LNCaP clone FGC (cell line): ENCODE results near the gene UBE2G1.

ENCODE experiments used
- DNase-seq: peaks from one replicate; pipeline ENCODE4 v3.0.0-alpha.2; 2011; ENCODE audit warnings: low read depth
- H3K4me3 ChIP-seq: 2 replicates; pipeline ENCODE4 v1.5.1; 2011; ENCODE audit warnings: mild to moderate bottlenecking, low read depth, low read length, control low read depth
- CTCF ChIP-seq: IDR thresholded peaks from 2 replicates; pipeline ENCODE4 v1.5.1; 2012; ENCODE audit warnings: mild to moderate bottlenecking; ENCODE audit not compliant: control insufficient read depth, insufficient read depth; ENCODE audit errors: extremely low read depth

UBE2G1 gene

GRCh38 chr17:4314618-4315017 is 51.9 kb downstream of the UBE2G1 start:
- no peak for TF ChIP-seq CTCF
- no peak overlapping the region for H3K4me3 ChIP-seq
- no peak for DNase-seq

- no peak for TF ChIP-seq CTCF
- H3K4me3 ChIP-seq = no peak overlapping the region
- no peak for DNase-seq
Observed at GRCh38 chr17:4314179-4314578, 52.3 kb downstream of the UBE2G1 start.

GRCh38 chr17:4313221-4314114 is 53.0 kb downstream of the UBE2G1 start:
- no peak for TF ChIP-seq CTCF
- H3K4me3 ChIP-seq = no peak overlapping the region
- DNase-seq = no peak

GRCh38 chr17:4310354-4311060 is 56.0 kb downstream of the UBE2G1 start:
- DNase-seq = peak; percentile 49
- H3K4me3 ChIP-seq = peak overlapping the region; percentile 31
- TF ChIP-seq CTCF = no peak

GRCh38 chr17:4309897-4310296 is 56.6 kb downstream of the UBE2G1 start:
- no peak for TF ChIP-seq CTCF
- no peak for DNase-seq
- H3K4me3 ChIP-seq = 0 out of 2 replicates have a peak overlapping the region, but pooled peaks have one; percentile 7

- TF ChIP-seq CTCF = no peak
- no peak overlapping the region for H3K4me3 ChIP-seq
Observed at GRCh38 chr17:4307179-4307930, 59.1 kb downstream of the UBE2G1 start.

More at GRCh38 chr17:4307179-4307930, 59.1 kb downstream of the UBE2G1 start:
- DNase-seq = no peak
